ENCODE data around the gene CRYBB2. TPM values are rescaled to one million over a fixed set of nuclear protein-coding genes. Genes with fewer than 3 reads are reported as not detected.

The CRYBB2 gene
- total and polyA plus RNA-seq, 2 experiments from 2014 or later = 0.37 TPM; not detected in 1

GRCh38 chr22:25205847-25206246 lies 13.6 kb upstream of the CRYBB2 start:
- Histone ChIP-seq H3K4me1 (ENCODE audit: insufficient read depth) (no peaks in the 10 kb centered on the region), H3K4me2 (no peak overlapping the region), H3K36me3 (replicated peaks; ENCODE audit: insufficient read depth, low read depth) (no peaks in the 10 kb centered on the region), H3K4me3 (no peak overlapping the region), H3K79me2 (no peaks in the 10 kb centered on the region), H3K27me3 (no peaks in the 10 kb centered on the region), H2AFZ (no peak overlapping the region), H3K9me3 (ENCODE audit: low read depth) (no peaks in the 10 kb centered on the region), H3K9me2 (replicated peaks; ENCODE audit: insufficient read depth) (no peaks in the 10 kb centered on the region), H4K20me1 (ENCODE audit: insufficient read depth, poor library complexity, severe bottlenecking) (no peaks in the 10 kb centered on the region), H3K27ac (no peak overlapping the region)
- no peak for DNase-seq (ENCODE audit: low spot score)
- TF ChIP-seq EZH2phosphoT487 (IDR thresholded peaks at IDR 0.05; ENCODE audit: low read depth, severe bottlenecking, unreplicated experiment) = no peak
- TF ChIP-seq CTCF (IDR thresholded peaks at IDR 0.05; ENCODE audit: poor library complexity) = no peak
- TF ChIP-seq EZH2 (IDR thresholded peaks at IDR 0.05; ENCODE audit: borderline replicate concordance) = no peak
- 91% methylated on average over 1 of the region's 1 CpG for WGBS (ENCODE audit: low lambda C conversion rate, missing lambda C conversion rate)

- no peaks in the 10 kb centered on the region for H4K20me1 ChIP-seq (ENCODE audit: insufficient read depth, poor library complexity, severe bottlenecking)
- 96% methylated on average over 21 of the region's 21 CpGs for WGBS (ENCODE audit: low lambda C conversion rate, missing lambda C conversion rate)
- H3K9me3 ChIP-seq (ENCODE audit: low read depth) = no peaks in the 10 kb centered on the region
Observed at GRCh38 chr22:25206998-25207397, 12.4 kb upstream of the CRYBB2 start.

GRCh38 chr22:25207553-25208157 lies 11.8 kb upstream of the CRYBB2 start:
- Histone ChIP-seq H3K27ac (no peak overlapping the region), H4K20me1 (ENCODE audit: insufficient read depth, poor library complexity, severe bottlenecking) (no peaks in the 10 kb centered on the region), H3K27me3 (no peaks in the 10 kb centered on the region), H3K9me3 (ENCODE audit: low read depth) (no peaks in the 10 kb centered on the region), H3K4me3 (no peak overlapping the region), H3K9me2 (replicated peaks; ENCODE audit: insufficient read depth) (no peaks in the 10 kb centered on the region), H3K4me1 (ENCODE audit: insufficient read depth) (no peaks in the 10 kb centered on the region), H3K79me2 (no peaks in the 10 kb centered on the region), H3K4me2 (no peak overlapping the region), H3K36me3 (replicated peaks; ENCODE audit: insufficient read depth, low read depth) (no peaks in the 10 kb centered on the region), H2AFZ (no peak overlapping the region)
- DNase-seq (ENCODE audit: low spot score) = no peak
- TF ChIP-seq EZH2phosphoT487 (IDR thresholded peaks at IDR 0.05; ENCODE audit: low read depth, severe bottlenecking, unreplicated experiment) (no peak), EZH2 (IDR thresholded peaks at IDR 0.05; ENCODE audit: borderline replicate concordance) (no peak), CTCF (IDR thresholded peaks at IDR 0.05; ENCODE audit: poor library complexity) (no peak)
- WGBS (ENCODE audit: low lambda C conversion rate, missing lambda C conversion rate) = 100% methylated on average over 1 of the region's 2 CpGs

More at GRCh38 chr22:25206998-25207397, 12.4 kb upstream of the CRYBB2 start:
- H3K9me2 ChIP-seq (replicated peaks; ENCODE audit: insufficient read depth) = no peaks in the 10 kb centered on the region
- H3K4me1 ChIP-seq (ENCODE audit: insufficient read depth) = no peaks in the 10 kb centered on the region
- no peaks in the 10 kb centered on the region for H3K79me2 ChIP-seq
- no peak overlapping the region for H3K4me2 ChIP-seq
- no peak for TF ChIP-seq EZH2phosphoT487 (IDR thresholded peaks at IDR 0.05; ENCODE audit: low read depth, severe bottlenecking, unreplicated experiment)
- TF ChIP-seq EZH2 (IDR thresholded peaks at IDR 0.05; ENCODE audit: borderline replicate concordance) = no peak
- no peak for TF ChIP-seq CTCF (IDR thresholded peaks at IDR 0.05; ENCODE audit: poor library complexity)
- DNase-seq (ENCODE audit: low spot score) = no peak
- no peak overlapping the region for H3K4me3 ChIP-seq
- H2AFZ ChIP-seq = no peak overlapping the region
- H3K27me3 ChIP-seq = no peaks in the 10 kb centered on the region
- H3K36me3 ChIP-seq (replicated peaks; ENCODE audit: insufficient read depth, low read depth) = no peaks in the 10 kb centered on the region
- H3K27ac ChIP-seq = no peak overlapping the region

All from hepatocyte (in vitro differentiated cells).